IPS-20b (cell line): ENCODE measurements around the gene ERCC5.
A peak's percentile ranks its signal among the peaks of the same experiment; 100 is the strongest.

ENCODE experiments used
- H3K27ac ChIP-seq: one replicate; pipeline ENCODE4 v1.5.1; 2013; ENCODE audit warnings: low read length
- H3K27me3 ChIP-seq: 2 replicates; pipeline ENCODE4 v1.6.1; 2013; ENCODE audit warnings: mild to moderate bottlenecking, low read length, inconsistent platforms; ENCODE audit not compliant: insufficient read depth
- H3K36me3 ChIP-seq: 2 replicates; pipeline ENCODE4 v1.6.1; 2013; ENCODE audit warnings: low read depth, mild to moderate bottlenecking, inconsistent platforms, low read length, moderate library complexity; ENCODE audit not compliant: insufficient read depth
- H3K4me1 ChIP-seq: 2 replicates; pipeline ENCODE4 v1.6.1; 2013; ENCODE audit warnings: mild to moderate bottlenecking, control low read depth, inconsistent platforms, low read length, moderate library complexity; ENCODE audit not compliant: insufficient read depth
- H3K4me3 ChIP-seq: 2 replicates; pipeline ENCODE4 v1.5.1; 2013; ENCODE audit warnings: mild to moderate bottlenecking, low read length, inconsistent platforms
- H3K9ac ChIP-seq: 2 replicates; pipeline ENCODE4 v1.6.1; 2013; ENCODE audit warnings: low read depth, mild to moderate bottlenecking, inconsistent platforms, low read length, moderate library complexity
- H3K9me3 ChIP-seq: 2 replicates; pipeline ENCODE4 v1.6.1; 2013; ENCODE audit warnings: mild to moderate bottlenecking, low read depth, low read length, inconsistent platforms; ENCODE audit not compliant: insufficient read depth

The ERCC5 gene

DNA sequence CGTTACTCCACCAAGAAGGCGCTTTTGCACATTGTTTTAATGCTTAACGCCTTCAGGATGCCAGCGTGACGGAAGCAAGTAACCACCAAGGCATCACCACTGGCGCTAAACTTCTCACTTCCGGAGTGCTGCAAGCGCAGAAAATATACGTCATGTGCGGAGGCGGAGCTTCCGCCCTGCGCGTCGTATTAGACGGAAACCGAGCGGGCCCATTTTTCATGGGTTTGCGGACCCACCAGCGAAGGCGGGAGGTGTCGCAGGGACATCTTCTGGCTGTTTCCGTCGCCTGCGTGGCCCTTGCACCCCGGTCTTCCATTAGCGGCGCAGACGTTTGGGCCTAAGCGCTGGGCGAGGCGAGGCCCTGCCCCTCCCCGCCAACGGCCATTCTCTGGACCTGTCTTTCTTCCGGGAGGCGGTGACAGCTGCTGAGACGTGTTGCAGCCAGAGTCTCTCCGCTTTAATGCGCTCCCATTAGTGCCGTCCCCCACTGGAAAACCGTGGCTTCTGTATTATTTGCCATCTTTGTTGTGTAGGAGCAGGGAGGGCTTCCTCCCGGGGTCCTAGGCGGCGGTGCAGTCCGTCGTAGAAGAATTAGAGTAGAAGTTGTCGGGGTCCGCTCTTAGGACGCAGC, at the start of gene ERCC5:
Gene ERCC5 (plus strand): TSS at position 403 of the 631 bp plus-strand sequence. CDS start 235 bp downstream, outside the sequence.
- Histone ChIP-seq H3K4me1 (peaks cover 2% of the 10 kb centered on the region; the same call in 1 of the 2 replicates), H3K9me3 (no peaks in the 10 kb centered on the region), H3K36me3 (no peaks in the 10 kb centered on the region), H3K27ac (peak within 1 kb of the TSS; percentile 72), H3K4me3 (peak within 1 kb of the TSS; percentile 97), H3K9ac (peak within 1 kb of the TSS; percentile 89), H3K27me3 (no peaks in the 10 kb centered on the region)

GRCh38 chr13:102798581-102799425, 47.0 kb upstream of the ERCC5 start, which contains the start of the genes BIVM and POGLUT2:
Gene BIVM (plus strand): TSS chr13:102799119. CDS start chr13:102807268, 8,149 bp downstream.
Gene POGLUT2 (minus strand): TSS chr13:102798976. CDS start chr13:102798670, 306 bp downstream.
- Histone ChIP-seq H3K4me3 (peak within 1 kb of the TSS; percentile 95), H3K27ac (no peak within 1 kb of the TSS), H3K4me1 (peaks cover 7% of the 10 kb centered on the region; the same call in 1 of the 2 replicates), H3K27me3 (peaks cover 38% of the 10 kb centered on the region), H3K36me3 (no peaks in the 10 kb centered on the region), H3K9me3 (no peaks in the 10 kb centered on the region), H3K9ac (peak within 1 kb of the TSS; percentile 75; the same call in 1 of the 2 replicates)

DNA sequence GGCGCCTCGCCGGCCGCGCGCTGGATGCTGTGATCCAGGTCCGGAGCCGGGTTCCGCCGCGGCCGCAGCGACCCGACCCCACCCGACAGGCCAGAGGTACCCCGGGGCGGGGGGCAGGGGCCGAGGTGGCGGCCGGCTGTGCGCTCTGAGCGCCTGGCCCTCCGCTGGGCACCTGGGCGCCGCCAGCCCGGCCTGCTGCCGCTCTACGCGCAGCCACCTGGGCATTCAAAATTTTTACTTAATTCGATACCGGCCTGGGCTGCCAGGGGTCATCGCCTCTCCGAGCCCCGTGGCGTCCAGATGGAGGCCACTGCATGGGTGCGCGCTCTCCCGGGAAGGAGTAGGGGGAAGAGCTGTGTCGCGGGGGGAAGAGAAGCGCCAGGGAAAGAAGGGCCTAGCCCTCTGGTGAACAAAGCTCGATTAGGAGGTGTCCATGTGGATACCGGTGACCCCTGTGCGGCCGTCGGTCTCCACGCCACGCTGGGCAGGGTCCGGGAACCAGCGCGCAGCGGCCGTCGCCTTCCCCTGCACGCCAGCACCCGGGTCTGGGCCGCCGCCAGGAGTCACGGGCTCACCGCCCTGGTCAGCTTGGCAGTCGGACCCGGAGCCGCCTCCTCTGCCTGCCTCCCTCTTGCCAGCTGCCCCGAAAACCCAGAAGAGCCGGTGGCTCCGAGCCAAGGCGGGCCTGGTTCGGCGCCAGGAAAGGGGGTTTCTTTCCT, 46.2 kb upstream of the ERCC5 start:
- Histone ChIP-seq H3K4me1 (peaks cover under 1% of the 10 kb centered on the region; the same call in 1 of the 2 replicates), H3K27me3 (peaks cover 38% of the 10 kb centered on the region), H3K9me3 (no peaks in the 10 kb centered on the region), H3K9ac (no peak overlapping the region; the same call in 1 of the 2 replicates), H3K36me3 (no peaks in the 10 kb centered on the region), H3K4me3 (peak overlapping the region; percentile 95), H3K27ac (no peak overlapping the region)

DNA sequence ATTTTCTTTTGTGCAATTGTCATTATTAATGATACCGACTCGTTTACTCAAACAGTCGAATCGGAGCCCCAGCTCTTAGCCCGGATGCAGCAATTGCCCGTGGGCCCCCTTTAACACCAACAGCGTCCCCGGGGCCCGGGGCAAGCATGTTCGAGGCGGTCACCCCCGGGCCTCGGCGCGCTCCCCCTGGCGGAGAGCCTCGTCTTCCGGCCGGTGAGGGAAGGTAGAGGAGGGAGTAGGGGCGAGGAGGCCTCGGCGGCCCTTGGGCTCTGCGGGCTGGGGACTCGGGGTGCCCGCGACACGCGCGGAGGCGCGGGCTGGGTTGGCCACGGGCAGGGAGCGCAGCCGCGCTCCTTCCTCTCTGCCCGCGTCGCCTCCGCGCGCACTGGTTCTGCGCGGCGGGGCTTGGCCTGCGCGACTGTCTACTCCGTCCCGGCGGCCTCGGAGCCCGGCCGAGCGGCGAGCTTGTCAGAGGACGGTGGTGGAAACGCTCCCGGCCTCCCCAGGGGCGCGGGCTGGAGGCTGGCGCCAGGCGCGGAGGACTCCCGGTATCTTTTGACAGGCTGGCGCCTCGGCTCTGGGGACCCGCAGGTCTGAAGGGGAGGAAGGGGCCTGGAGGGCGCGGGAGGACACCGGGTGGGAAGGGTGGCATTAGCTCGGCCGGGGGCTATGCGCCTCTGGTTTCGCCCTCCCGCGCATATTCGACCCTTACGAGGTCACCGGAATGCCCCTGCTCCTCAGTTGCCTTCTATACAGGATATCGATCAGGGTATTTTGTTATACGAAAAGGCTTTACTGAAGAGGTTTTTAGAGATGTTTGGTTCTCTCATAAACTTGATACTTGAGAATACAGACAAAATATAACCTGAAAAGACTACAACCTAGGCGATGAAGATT, 45.4 kb upstream of the ERCC5 start:
- H3K9ac ChIP-seq: peak overlapping the region; percentile 45; the same call in 1 of the 2 replicates
- no peaks in the 10 kb centered on the region for H3K4me1 ChIP-seq
- no peaks in the 10 kb centered on the region for H3K36me3 ChIP-seq
- H3K9me3 ChIP-seq: no peaks in the 10 kb centered on the region
- no peak overlapping the region for H3K27ac ChIP-seq
- H3K27me3 ChIP-seq: peaks cover 38% of the 10 kb centered on the region
- peak overlapping the region; percentile 95 for H3K4me3 ChIP-seq

DNA sequence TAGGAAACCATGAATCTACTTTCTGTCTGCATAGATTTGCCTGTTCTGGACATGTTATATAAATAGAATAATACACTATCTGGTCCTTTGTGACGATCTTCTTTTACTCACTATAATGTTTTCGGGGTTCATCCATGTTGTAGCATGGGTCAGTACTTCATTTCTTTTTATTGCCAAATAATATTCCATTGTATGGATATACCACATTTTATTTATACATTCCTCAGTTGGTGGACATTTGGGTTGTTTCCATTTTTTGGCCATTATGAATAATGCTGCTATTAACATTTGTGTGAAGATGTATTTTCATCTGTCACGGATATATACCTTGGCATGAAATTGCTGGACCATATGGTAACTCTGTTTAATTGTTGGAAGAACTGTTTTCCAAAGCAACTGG, 40.2 kb upstream of the ERCC5 start:
- Histone ChIP-seq H3K27me3 (peaks cover 10% of the 10 kb centered on the region), H3K9ac (no peak overlapping the region), H3K4me1 (no peaks in the 10 kb centered on the region), H3K36me3 (no peaks in the 10 kb centered on the region), H3K9me3 (no peaks in the 10 kb centered on the region), H3K4me3 (no peak overlapping the region), H3K27ac (no peak overlapping the region)

DNA sequence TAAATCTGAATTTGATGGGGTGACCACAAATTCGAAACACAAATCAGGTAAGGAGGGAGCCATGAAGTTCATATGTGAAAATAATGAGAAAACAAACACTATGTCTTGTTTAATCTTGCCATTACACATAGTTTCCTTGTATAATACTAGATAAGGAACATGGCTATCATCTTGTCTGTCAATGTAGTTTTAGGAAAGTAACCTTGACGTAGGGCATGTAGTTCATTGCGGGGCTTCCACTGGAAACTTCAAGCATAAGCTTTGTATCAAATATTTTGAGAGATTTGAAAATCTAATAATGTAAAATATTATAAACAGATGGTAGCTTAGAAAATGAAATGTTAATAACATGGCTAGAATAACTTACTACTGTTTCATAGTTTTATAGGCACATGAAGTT, 38.1 kb upstream of the ERCC5 start:
- no peaks in the 10 kb centered on the region for H3K9me3 ChIP-seq
- no peak overlapping the region for H3K27ac ChIP-seq
- H3K27me3 ChIP-seq: no peaks in the 10 kb centered on the region
- no peaks in the 10 kb centered on the region for H3K4me1 ChIP-seq
- no peak overlapping the region for H3K4me3 ChIP-seq
- no peaks in the 10 kb centered on the region for H3K36me3 ChIP-seq
- no peak overlapping the region for H3K9ac ChIP-seq

GRCh38 chr13:102812611-102813287, 33.1 kb upstream of the ERCC5 start:
- Histone ChIP-seq H3K36me3 (no peaks in the 10 kb centered on the region), H3K4me3 (no peak overlapping the region), H3K27ac (no peak overlapping the region), H3K4me1 (no peaks in the 10 kb centered on the region; the same call in 1 of the 2 replicates), H3K9ac (no peak overlapping the region), H3K9me3 (no peaks in the 10 kb centered on the region), H3K27me3 (no peaks in the 10 kb centered on the region)

DNA sequence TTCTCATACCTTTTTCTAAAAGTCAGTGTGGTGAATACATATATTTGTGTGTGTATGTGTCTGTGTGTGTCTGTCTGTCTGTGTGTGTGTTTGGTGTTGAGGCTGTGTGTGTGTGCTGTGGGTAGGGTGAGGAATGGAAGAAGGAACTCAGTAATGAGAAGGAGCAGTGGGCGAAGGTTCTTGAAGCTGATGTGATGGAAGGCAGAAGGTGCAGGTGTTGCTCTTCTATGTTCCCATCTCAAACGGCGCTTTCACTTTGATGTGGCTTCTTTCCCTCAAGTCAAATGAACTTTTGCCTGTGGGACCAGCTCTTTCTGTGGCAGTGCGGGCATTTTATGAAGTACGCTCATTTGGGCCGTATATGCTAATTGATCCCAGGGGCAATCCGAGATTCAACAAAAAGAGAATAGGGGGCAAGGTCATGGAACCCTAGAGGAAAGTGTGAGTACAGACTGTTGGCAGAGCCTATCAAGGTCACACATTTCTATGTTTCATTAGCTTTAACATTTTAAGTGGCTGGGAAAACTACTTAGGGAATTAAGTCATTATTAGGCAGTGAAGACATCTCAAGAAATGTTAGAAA, 31.7 kb upstream of the ERCC5 start:
- Histone ChIP-seq H3K4me1 (no peaks in the 10 kb centered on the region; the same call in 1 of the 2 replicates), H3K36me3 (no peaks in the 10 kb centered on the region), H3K27me3 (no peaks in the 10 kb centered on the region), H3K27ac (no peak overlapping the region), H3K9me3 (no peaks in the 10 kb centered on the region), H3K9ac (no peak overlapping the region), H3K4me3 (no peak overlapping the region)

DNA sequence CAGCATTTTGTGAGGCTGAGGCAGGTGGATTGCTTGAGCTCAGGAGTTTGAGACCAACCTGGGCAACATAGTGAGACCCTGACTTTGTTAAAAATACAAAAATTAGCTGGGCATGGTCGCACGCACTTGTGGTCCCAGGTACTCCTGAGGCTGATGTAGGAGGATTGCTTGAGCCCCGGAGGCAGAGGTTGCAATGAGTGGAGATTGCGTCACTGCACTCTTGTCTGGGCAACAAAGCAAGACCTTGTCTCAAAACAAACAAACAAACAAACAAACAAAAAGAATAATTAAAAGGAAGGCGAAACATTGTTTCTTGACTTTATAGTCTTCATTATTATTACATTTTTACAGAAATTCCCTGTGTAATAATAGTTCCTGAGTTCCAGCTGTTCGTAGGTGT, 31.0 kb upstream of the ERCC5 start:
- Histone ChIP-seq H3K9ac (no peak overlapping the region), H3K9me3 (no peaks in the 10 kb centered on the region)

GRCh38 chr13:102815788-102816187, 30.0 kb upstream of the ERCC5 start:
- Histone ChIP-seq H3K27ac (no peak overlapping the region), H3K9me3 (no peaks in the 10 kb centered on the region), H3K4me3 (no peak overlapping the region), H3K9ac (no peak overlapping the region), H3K4me1 (no peaks in the 10 kb centered on the region; the same call in 1 of the 2 replicates), H3K36me3 (no peaks in the 10 kb centered on the region), H3K27me3 (no peaks in the 10 kb centered on the region)

More for the DNA sequence above, 31.0 kb upstream of the ERCC5 start:
- Histone ChIP-seq H3K36me3 (no peaks in the 10 kb centered on the region), H3K27me3 (no peaks in the 10 kb centered on the region), H3K4me3 (no peak overlapping the region), H3K4me1 (no peaks in the 10 kb centered on the region; the same call in 1 of the 2 replicates), H3K27ac (no peak overlapping the region)
